SH-SY5Y (cell line): ENCODE results near the gene IL16.

Experiments used
- GATA2 ChIP-seq: IDR thresholded peaks from 2 replicates; pipeline ENCODE4 v1.6.1; 2011; ENCODE audit warnings: mild to moderate bottlenecking, low read depth, low read length
- GATA3 ChIP-seq: IDR thresholded peaks from 2 replicates; pipeline ENCODE4 v1.6.1; 2011; ENCODE audit warnings: low read depth, mild to moderate bottlenecking, low read length, moderate library complexity

DNA sequence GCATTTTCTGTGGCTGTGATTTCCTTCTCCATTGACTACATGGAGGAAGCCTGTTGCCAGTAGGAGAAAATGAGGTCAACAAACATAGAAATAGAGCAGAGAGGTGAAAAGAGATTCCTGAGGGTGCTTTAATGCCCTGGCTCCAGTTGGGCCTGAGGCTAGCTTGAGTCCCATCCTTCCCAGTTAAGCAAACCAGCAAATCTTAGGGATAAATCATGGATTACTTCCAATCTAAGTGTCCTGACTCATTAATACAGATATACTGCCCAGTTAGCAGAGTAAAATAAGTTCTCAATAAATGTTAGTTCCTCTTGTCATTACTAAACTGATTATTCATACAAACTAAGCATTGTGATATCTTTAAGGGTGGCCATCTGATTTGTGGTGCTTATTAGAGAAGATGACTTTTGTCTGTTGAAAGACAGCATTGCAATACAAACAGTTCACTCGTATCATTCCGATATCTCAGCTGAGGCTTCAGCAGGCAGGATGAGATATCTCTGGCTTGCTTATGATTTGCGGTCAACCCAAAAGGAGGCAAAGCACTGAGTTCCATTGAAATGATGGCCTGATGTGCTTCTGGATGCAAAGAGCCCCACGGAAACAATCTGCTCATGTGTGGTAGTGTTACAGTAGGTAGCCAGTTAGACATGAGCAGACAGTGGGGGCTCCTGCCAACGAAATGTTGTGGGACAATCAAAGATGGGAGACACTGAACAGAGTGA is 133.8 kb downstream of the IL16 start:
- TF ChIP-seq GATA2 (no peak), GATA3 (no peak)
